Activated T-helper 2 cell treated with anti-CD3 and anti-CD28 coated beads, Interferon-gamma antibody, Interleukin-2, Interleukin-4, amounts not matched to agents 10 μg/mL and 5 μg/mL and 100 μg/mL, durations not matched to agents 14 hours and 24 hours and 36 hours (primary cell): ENCODE data around the gene PLD6. TPM values are rescaled to one million over a fixed set of nuclear protein-coding genes. Genes with fewer than 3 reads are reported as not detected.
A peak's percentile ranks its signal among the peaks of the same experiment; 100 is the strongest.

Experiments used
- DNase-seq: peaks from one replicate; pipeline ENCODE4 v3.0.0; 2021; ENCODE audit warnings: low spot score
- H3K27ac Mint-ChIP-seq: one replicate; pipeline ENCODE4 v1.8.0; 2021; ENCODE audit warnings: mixed read lengths
- H3K27me3 Mint-ChIP-seq: one replicate; pipeline ENCODE4 v1.8.0; 2021; ENCODE audit warnings: low read depth, mixed read lengths
- H3K36me3 Mint-ChIP-seq: one replicate; pipeline ENCODE4 v1.8.0; 2021; ENCODE audit warnings: low read depth, mixed read lengths
- H3K4me1 Mint-ChIP-seq: one replicate; pipeline ENCODE4 v1.8.0; 2021; ENCODE audit warnings: low read depth, mixed read lengths
- H3K4me3 Mint-ChIP-seq: one replicate; pipeline ENCODE4 v1.8.0; 2021; ENCODE audit warnings: low read depth, mild to moderate bottlenecking, moderate library complexity, mixed read lengths
- H3K9me3 Mint-ChIP-seq: one replicate; pipeline ENCODE4 v1.8.0; 2021; ENCODE audit warnings: mixed read lengths
- intact Hi-C: fragments of 100-400 bp; cut with micrococcal nuclease; formaldehyde crosslinking; loops from one replicate; pipeline ENCODE4 v1.15.1; 2023
- total RNA-seq: library from RNA; stranded (reverse); gene quantifications from 2 replicates; pipeline ENCODE4 v1.2.3, GENCODE V29; 2022

PLD6 gene
- total RNA-seq, 1 donor from 2014 or later = 8.5 TPM

DNA sequence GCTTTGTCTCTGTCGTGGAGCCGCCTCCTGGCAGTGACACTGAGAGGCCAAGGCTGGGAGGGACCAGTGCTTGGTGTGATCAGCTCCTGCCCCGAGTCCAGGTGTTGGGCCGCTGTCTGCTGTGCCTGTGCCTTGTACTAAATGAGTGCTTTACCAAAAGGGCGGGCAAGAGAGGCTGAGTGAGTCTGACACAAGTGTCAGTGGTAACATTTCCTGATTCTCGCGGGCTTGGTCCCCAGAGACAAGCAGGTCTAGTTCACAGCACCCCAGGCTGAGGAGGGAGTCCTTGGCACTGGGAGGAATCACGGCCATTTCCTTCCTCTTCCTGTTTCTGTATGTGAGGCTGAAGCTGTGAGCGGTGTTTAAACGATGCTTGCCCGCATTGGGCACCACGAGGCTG lies 30.2 kb downstream of the PLD6 start:
- H3K4me1 Mint-ChIP-seq = peaks cover 54% of the 10 kb centered on the region
- H3K27me3 Mint-ChIP-seq = no peaks in the 10 kb centered on the region
- peak overlapping the region; percentile 80 for H3K27ac Mint-ChIP-seq
- H3K36me3 Mint-ChIP-seq = peaks cover 66% of the 10 kb centered on the region
- H3K9me3 Mint-ChIP-seq = no peaks in the 10 kb centered on the region
- peak overlapping the region; percentile 31 for H3K4me3 Mint-ChIP-seq
- DNase-seq = no peak
- intact Hi-C loops = no loop called here

DNA sequence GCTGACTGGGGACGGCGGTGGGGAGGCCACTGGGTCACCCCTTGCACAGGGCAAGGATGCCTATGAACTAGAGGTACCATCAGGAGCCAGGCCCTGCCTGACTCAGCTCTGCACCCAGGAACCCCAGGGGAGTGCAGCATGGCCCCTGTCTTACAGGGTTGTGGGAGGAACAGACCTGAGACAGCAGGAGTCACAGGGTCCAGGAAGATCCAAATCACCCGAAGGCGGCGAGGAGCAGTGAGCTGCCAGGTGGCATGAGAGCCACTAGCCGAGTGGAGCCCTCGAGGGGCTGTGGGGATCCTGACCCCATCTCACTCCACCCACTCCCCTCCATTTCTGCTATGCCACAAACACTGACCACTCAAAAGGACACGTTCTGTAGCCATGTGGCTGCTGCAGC lies 30.8 kb downstream of the PLD6 start:
- Mint-ChIP-seq H3K27me3 (no peaks in the 10 kb centered on the region), H3K27ac (no peak overlapping the region), H3K4me1 (peaks cover 48% of the 10 kb centered on the region), H3K9me3 (no peaks in the 10 kb centered on the region), H3K4me3 (no peak overlapping the region), H3K36me3 (peaks cover 60% of the 10 kb centered on the region)
- intact Hi-C loops = no loop called here
- DNase-seq = no peak

DNA sequence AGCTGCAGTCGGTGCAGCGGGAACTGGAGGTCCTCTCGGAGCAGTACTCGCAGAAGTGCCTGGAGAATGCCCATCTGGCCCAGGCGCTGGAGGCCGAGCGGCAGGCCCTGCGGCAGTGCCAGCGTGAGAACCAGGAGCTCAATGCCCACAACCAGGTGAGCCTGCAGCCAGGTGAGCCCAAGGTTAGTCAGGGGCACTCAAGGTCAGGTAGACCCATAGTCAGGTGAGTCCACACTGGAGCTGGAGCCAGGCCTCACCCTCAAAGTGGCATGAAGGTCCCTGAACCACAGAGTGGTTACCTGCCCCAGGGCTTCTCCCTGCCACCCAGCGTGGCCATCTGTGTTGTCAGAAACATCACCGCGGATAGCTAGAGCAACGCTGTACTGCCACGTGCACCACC lies 32.2 kb downstream of the PLD6 start:
- intact Hi-C loops = no loop called here
- peaks cover 54% of the 10 kb centered on the region for H3K36me3 Mint-ChIP-seq
- H3K9me3 Mint-ChIP-seq = no peaks in the 10 kb centered on the region
- no peak for DNase-seq
- H3K4me3 Mint-ChIP-seq = no peak overlapping the region
- H3K27ac Mint-ChIP-seq = no peak overlapping the region
- H3K27me3 Mint-ChIP-seq = no peaks in the 10 kb centered on the region
- peaks cover 40% of the 10 kb centered on the region for H3K4me1 Mint-ChIP-seq

- intact Hi-C loops = no loop called here
- no peak overlapping the region for H3K27ac Mint-ChIP-seq
- no peak overlapping the region for H3K4me3 Mint-ChIP-seq
- no peak for DNase-seq
- no peaks in the 10 kb centered on the region for H3K27me3 Mint-ChIP-seq
- peaks cover 38% of the 10 kb centered on the region for H3K4me1 Mint-ChIP-seq
- peaks cover 54% of the 10 kb centered on the region for H3K36me3 Mint-ChIP-seq
- H3K9me3 Mint-ChIP-seq = no peaks in the 10 kb centered on the region
These were observed 33.1 kb downstream of the PLD6 start for GRCh38 chr17:17172990-17173389.

DNA sequence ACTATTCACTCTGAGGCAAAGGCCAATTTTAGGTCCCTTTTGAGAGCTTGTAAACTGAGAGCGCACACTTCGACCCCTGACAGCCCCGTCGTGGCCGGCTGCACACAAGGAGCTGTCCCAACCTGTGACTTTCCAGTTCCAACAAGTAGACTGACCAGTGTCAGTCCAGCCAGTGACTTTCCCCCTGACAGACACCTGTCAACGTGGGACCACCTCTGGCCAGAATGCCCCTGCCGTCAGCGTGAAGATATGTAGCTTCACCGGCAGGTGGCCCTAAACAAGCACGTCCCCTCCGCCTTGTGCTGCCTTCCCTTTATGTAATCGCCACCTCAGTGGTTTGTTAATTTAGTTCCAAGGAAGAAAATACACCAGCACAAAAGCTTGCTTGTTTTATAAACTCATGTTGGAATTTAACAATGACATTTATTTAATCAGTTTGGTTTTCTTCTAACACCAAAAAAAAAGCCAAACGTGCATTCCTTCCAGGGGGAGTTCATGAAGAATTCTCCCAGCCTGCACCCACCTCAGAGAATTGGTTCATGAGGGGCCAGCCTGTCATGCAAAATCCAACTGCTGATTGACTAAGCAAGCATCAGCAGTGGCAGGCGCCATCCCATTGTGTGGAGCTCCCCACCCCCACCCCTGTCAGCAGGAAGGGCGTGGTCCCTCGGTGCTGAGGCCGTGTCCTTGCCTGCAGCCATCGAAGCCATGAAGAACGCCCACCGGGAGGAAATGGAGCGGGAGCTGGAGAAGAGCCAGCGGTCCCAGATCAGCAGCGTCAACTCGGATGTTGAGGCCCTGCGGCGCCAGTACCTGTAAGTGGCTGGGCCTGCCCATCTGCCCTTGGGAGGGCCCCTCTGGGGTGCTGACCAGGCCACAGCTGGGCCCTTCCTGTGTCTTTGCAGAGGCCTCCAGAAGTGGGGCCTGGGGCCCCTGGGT lies 33.9 kb downstream of the PLD6 start:
- Mint-ChIP-seq H3K36me3 (peaks cover 51% of the 10 kb centered on the region), H3K9me3 (no peaks in the 10 kb centered on the region), H3K4me3 (no peak overlapping the region), H3K4me1 (peaks cover 33% of the 10 kb centered on the region), H3K27me3 (no peaks in the 10 kb centered on the region), H3K27ac (no peak overlapping the region)
- no peak for DNase-seq
- intact Hi-C loops = no loop called here

DNA sequence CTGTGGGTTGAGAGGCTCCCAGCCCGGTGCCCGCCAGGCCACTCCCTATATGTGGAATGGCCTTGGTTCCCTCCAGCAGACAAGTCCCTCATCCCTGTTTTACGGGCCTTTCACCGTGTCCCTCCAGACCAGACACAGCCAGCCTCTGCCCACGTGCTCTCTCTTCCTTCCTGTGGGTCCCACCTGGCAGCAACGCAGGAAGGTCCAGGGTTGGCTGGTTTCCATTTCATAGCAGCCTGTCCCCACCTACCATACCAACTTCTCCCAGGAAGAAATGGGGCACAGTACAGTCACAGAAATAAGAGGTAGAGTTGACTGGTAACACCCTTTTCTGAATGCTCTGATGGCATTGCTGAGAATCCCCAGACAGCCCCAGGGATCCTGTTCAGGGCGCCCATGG lies 34.9 kb downstream of the PLD6 start:
- Mint-ChIP-seq H3K9me3 (no peaks in the 10 kb centered on the region), H3K36me3 (peaks cover 49% of the 10 kb centered on the region), H3K4me1 (peaks cover 24% of the 10 kb centered on the region), H3K27me3 (no peaks in the 10 kb centered on the region), H3K27ac (no peak overlapping the region), H3K4me3 (no peak overlapping the region)
- no peak for DNase-seq
- intact Hi-C loops = no loop called here

GRCh38 chr17:17170346-17170985 lies 35.7 kb downstream of the PLD6 start:
- DNase-seq = no peak
- Mint-ChIP-seq H3K4me3 (no peak overlapping the region), H3K27ac (no peak overlapping the region), H3K9me3 (no peaks in the 10 kb centered on the region), H3K27me3 (no peaks in the 10 kb centered on the region), H3K4me1 (peaks cover 17% of the 10 kb centered on the region), H3K36me3 (peaks cover 48% of the 10 kb centered on the region)
- intact Hi-C loops = no loop called here

GRCh38 chr17:17169396-17169795 lies 36.7 kb downstream of the PLD6 start:
- intact Hi-C loops = no loop called here
- no peak for DNase-seq
- Mint-ChIP-seq H3K27me3 (no peaks in the 10 kb centered on the region), H3K4me1 (peaks cover 17% of the 10 kb centered on the region), H3K27ac (no peak overlapping the region), H3K9me3 (no peaks in the 10 kb centered on the region), H3K36me3 (peaks cover 49% of the 10 kb centered on the region), H3K4me3 (no peak overlapping the region)

DNA sequence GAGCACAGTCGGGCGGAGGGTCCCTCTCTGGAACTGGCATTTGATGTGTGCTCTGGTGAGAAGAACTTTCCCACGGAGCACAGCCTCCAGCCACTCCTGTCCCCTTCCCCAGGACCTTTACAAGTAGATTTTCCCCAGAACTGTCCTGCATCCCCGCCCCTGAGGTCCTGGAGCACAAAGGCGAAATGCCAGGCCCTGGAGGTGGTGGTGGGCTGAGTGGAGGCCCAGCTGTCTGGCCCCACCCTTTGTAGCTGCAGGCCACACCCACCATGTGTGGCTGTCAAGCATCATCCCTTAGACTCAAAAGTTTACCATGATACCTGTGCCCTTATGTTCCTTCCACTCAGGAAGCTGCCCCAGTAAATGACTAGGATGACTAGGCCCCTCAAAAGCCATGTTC lies 37.7 kb downstream of the PLD6 start:
- intact Hi-C loops = no loop called here
- Mint-ChIP-seq H3K4me1 (peaks cover 17% of the 10 kb centered on the region), H3K27me3 (no peaks in the 10 kb centered on the region), H3K36me3 (peaks cover 44% of the 10 kb centered on the region), H3K27ac (peak overlapping the region; percentile 7), H3K4me3 (no peak overlapping the region), H3K9me3 (no peaks in the 10 kb centered on the region)
- no peak for DNase-seq

DNA sequence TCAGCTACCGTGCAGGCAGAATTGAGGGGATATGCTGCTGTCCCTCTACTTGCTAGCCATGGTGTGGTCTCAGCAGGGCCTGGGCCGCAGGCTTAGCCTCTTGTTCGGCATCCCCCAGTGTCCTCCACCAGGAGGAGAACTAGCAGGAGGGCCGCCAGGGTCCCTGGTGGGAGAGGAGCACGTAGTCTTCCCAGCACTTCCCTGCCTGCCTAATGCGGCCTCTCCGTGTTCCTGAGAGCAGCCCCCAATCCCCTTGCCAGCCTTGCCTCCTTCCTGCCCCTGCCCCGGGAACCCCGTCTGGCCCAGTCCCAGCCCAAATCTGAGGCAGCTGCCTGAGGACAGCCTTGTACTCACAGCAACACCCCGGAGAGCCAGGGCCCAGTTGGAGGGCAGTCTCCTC lies 38.1 kb downstream of the PLD6 start:
- Mint-ChIP-seq H3K36me3 (peaks cover 44% of the 10 kb centered on the region), H3K27ac (no peak overlapping the region), H3K27me3 (no peaks in the 10 kb centered on the region), H3K9me3 (no peaks in the 10 kb centered on the region), H3K4me1 (peaks cover 15% of the 10 kb centered on the region), H3K4me3 (no peak overlapping the region)
- no peak for DNase-seq
- intact Hi-C loops = no loop called here

- no peaks in the 10 kb centered on the region for H3K27me3 Mint-ChIP-seq
- no peak overlapping the region for H3K4me3 Mint-ChIP-seq
- H3K9me3 Mint-ChIP-seq = no peaks in the 10 kb centered on the region
- peaks cover 10% of the 10 kb centered on the region for H3K4me1 Mint-ChIP-seq
- H3K36me3 Mint-ChIP-seq = peaks cover 41% of the 10 kb centered on the region
- intact Hi-C loops = no loop called here
- no peak for DNase-seq
- H3K27ac Mint-ChIP-seq = no peak overlapping the region
These were observed 38.8 kb downstream of the PLD6 start for GRCh38 chr17:17167356-17167755.

- Mint-ChIP-seq H3K36me3 (peaks cover 36% of the 10 kb centered on the region), H3K9me3 (no peaks in the 10 kb centered on the region), H3K4me3 (no peak overlapping the region), H3K27me3 (no peaks in the 10 kb centered on the region), H3K4me1 (peaks cover 9% of the 10 kb centered on the region), H3K27ac (no peak overlapping the region)
- no peak for DNase-seq
- intact Hi-C loops = no loop called here
These were observed 39.7 kb downstream of the PLD6 start for GRCh38 chr17:17166446-17166845.

DNA sequence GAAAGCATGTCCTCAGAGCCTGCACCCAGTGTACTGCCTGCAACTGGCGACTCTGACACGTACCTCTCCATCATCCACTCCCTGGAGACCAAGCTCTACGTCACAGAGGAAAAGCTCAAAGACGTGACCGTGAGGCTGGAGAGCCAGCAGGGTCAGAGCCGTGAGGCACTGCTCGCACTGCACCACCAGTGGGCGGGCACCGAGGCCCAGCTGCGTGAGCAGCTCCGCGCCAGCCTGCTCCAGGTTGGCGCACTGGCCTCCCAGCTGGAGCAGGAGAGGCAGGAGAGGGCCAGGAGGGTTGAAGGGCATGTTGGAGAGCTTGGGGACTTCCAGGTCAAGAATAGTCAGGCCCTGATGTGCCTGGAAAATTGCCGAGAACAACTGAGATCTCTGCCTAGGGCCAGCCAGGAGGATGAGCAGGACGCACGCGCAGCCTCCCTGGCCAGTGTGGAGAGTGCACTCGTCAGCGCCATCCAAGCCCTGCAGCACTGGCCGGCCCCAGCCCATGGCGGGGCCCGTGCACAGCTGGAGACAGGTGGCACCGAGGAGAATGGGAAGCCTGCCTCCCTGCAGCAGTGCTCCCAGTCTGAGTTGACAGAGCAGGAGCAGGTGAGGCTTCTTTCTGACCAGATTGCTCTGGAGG lies 40.3 kb downstream of the PLD6 start:
- H3K36me3 Mint-ChIP-seq = peaks cover 37% of the 10 kb centered on the region
- H3K27me3 Mint-ChIP-seq = no peaks in the 10 kb centered on the region
- no peak overlapping the region for H3K27ac Mint-ChIP-seq
- no peak overlapping the region for H3K4me3 Mint-ChIP-seq
- peaks cover 7% of the 10 kb centered on the region for H3K4me1 Mint-ChIP-seq
- no peaks in the 10 kb centered on the region for H3K9me3 Mint-ChIP-seq
- intact Hi-C loops = no loop called here
- DNase-seq = no peak
